Activated CD8-positive, alpha-beta T cell treated with anti-CD3 and anti-CD28 coated beads for 36 hours (primary cell): ENCODE results near the gene COPB2. TPM values are rescaled to one million over a fixed set of nuclear protein-coding genes. Genes with fewer than 3 reads are reported as not detected.

Experiments used
- ATAC-seq: fragments of 200-7000 bp; cut with Tn5 transposase; one replicate; pipeline ENCODE4 v1.10.0; 2021; ENCODE audit warnings: mild to moderate bottlenecking, moderate library complexity
- CTCF ChIA-PET: fragments of 350-600 bp; sonication (Branson Sonifier 250); formaldehyde crosslinking; loops from one replicate; lab custom pipeline; 2021; ENCODE audit warnings: antibody characterized with exemption; lab: Charles Lee
- POLR2A ChIA-PET: fragments of 350-600 bp; sonication (Branson Sonifier 250); formaldehyde crosslinking; loops from one replicate; lab custom pipeline; 2021; ENCODE audit warnings: antibody characterized with exemption; lab: Charles Lee
- DNase-seq: peaks from one replicate; pipeline ENCODE4 v3.0.0-alpha.2; 2020
- H3K27ac Mint-ChIP-seq: one replicate; pipeline ENCODE4 v1.8.0; 2021; ENCODE audit warnings: mild to moderate bottlenecking, mixed read lengths
- H3K27me3 Mint-ChIP-seq: one replicate; pipeline ENCODE4 v1.8.0; 2021; ENCODE audit warnings: mixed read lengths
- H3K36me3 Mint-ChIP-seq: one replicate; pipeline ENCODE4 v1.8.0; 2021; ENCODE audit warnings: low read depth, mixed read lengths
- H3K4me1 Mint-ChIP-seq: one replicate; pipeline ENCODE4 v1.8.0; 2021; ENCODE audit warnings: low read depth, mixed read lengths
- H3K4me3 Mint-ChIP-seq: one replicate; pipeline ENCODE4 v1.8.0; 2021; ENCODE audit warnings: mild to moderate bottlenecking, moderate library complexity, mixed read lengths
- H3K9me3 Mint-ChIP-seq: one replicate; pipeline ENCODE4 v1.8.0; 2021; ENCODE audit warnings: mixed read lengths
- intact Hi-C: fragments of 100-400 bp; cut with micrococcal nuclease; formaldehyde crosslinking; loops from one replicate; pipeline ENCODE4 v1.10.0; 2022
- total RNA-seq, 2 experiments: library from RNA; stranded (reverse); gene quantifications; one replicate each; pipeline ENCODE4 v1.2.3, GENCODE V29; 2021
- TF ChIP-seq, protein P1 (sequence below): fragments of 200-600 bp; IDR thresholded peaks from one replicate; pipeline ENCODE4 v1.8.0; 2022; ENCODE audit warnings: antibody characterized with exemption, mild to moderate bottlenecking

COPB2 gene
- total RNA-seq, 2 experiments from 2014 or later: 81.7 to 83.8 TPM

- no peaks in the 10 kb centered on the region for H3K9me3 Mint-ChIP-seq
- no peak overlapping the region for H3K27ac Mint-ChIP-seq
- POLR2A ChIA-PET: no interaction called here
- no peaks in the 10 kb centered on the region for H3K36me3 Mint-ChIP-seq
- no peaks in the 10 kb centered on the region for H3K27me3 Mint-ChIP-seq
- no peak overlapping the region for H3K4me3 Mint-ChIP-seq
- ATAC-seq (no peak), DNase-seq (no peak)
- H3K4me1 Mint-ChIP-seq: no peaks in the 10 kb centered on the region
- TF ChIP-seq, protein P1, sequence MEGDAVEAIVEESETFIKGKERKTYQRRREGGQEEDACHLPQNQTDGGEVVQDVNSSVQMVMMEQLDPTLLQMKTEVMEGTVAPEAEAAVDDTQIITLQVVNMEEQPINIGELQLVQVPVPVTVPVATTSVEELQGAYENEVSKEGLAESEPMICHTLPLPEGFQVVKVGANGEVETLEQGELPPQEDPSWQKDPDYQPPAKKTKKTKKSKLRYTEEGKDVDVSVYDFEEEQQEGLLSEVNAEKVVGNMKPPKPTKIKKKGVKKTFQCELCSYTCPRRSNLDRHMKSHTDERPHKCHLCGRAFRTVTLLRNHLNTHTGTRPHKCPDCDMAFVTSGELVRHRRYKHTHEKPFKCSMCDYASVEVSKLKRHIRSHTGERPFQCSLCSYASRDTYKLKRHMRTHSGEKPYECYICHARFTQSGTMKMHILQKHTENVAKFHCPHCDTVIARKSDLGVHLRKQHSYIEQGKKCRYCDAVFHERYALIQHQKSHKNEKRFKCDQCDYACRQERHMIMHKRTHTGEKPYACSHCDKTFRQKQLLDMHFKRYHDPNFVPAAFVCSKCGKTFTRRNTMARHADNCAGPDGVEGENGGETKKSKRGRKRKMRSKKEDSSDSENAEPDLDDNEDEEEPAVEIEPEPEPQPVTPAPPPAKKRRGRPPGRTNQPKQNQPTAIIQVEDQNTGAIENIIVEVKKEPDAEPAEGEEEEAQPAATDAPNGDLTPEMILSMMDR: no peak
- intact Hi-C loops: no loop called here
- CTCF ChIA-PET: no interaction called here
Observed at GRCh38 chr3:139322346-139322745, 67.1 kb downstream of the COPB2 start.

DNA sequence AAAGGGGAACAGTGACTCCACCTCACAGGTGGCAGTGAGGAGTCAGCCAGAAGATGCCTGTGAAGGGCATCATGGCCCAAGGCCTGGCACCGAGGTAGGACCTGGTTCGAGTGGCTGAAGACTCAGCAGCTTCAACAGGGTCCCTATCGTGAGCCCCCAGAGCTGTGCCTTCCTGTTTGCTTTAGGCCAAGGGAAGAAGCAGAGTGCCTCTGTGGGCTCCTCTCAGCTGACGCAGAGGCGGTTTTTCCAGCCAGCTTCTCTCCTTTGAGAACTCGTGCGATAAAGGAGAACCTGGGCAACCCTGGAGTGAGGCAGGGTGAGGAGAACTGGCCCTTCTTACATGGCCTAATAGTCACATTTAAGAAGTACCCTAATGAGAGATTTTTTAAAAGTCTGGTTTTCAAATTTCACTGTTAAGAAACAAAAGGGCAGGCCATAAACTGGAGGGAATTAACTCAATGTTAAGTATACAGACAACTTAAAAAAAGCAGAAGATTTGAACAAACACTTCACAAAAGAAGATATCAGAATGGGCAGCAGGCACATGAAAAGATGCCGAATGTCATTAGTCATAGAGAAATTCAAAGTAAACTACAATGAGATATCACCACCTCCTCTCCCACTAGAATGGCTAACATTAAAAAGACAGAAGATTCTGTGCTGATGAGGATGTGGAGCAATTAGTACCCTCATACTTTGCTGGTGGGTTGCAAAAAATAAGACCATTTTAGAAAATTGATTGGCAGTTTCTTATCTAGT, 68.7 kb downstream of the COPB2 start:
- no peaks in the 10 kb centered on the region for H3K9me3 Mint-ChIP-seq
- ATAC-seq (no peak), DNase-seq (no peak)
- CTCF ChIA-PET: interaction anchor here (4.1 kb wide), 1 partner anchor 8 kb away, joined by 21 read pairs; no protein-coding TSS in a partner anchor
- intact Hi-C loops: no loop called here
- TF ChIP-seq, protein P1: no peak
- H3K27ac Mint-ChIP-seq: no peak overlapping the region
- POLR2A ChIA-PET: no interaction called here
- H3K4me1 Mint-ChIP-seq: no peaks in the 10 kb centered on the region
- H3K4me3 Mint-ChIP-seq: no peak overlapping the region
- H3K36me3 Mint-ChIP-seq: no peaks in the 10 kb centered on the region
- peaks cover 5% of the 10 kb centered on the region for H3K27me3 Mint-ChIP-seq

DNA sequence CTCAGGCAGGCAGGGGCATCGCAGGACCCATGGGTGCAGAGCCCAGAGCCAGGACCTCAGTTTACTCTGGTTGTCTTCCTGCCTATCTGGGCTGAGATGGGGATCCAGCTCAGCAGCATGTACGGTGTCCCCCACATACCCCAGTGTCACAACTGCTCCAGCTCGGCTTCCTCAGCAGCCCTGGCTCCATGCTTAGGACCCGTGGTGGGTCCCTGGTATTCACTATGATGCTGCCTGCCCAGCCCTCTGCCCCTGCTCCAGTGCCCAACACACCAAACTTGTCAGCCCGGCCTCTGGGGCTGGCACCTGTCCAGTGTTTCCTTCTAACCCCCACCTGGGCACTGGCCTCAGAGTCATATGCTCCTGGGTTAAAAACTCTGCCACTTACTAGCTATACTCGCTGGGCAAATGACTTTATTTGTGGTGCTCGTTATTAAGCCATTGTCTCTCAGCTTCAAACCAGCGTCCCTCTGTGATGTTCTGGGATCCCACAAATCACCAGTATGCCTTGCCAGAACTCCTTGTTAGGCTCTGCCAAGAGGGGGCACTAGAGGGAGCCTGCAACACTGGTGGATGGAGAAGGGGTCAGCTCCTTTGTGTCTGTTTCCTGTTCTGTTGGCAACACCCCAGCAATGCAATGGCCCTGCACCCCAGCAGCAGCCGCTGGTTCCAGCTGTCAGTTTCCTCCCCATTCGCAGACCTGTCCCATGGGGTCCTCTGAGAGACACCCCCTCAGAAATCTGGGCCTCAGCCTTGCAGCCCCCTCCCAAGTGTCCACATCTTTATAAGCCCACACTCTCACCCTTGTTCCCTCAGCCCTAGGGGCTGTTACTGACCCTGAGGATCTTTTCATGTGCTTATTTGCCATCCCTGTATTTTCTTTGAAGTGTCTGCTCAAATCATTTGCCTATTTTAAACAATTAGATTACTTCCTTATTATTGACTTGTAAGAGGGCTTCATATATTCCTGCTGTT, 69.7 kb downstream of the COPB2 start:
- intact Hi-C loops: no loop called here
- TF ChIP-seq, protein P1: peak; percentile 23
- ATAC-seq (no peak), DNase-seq (no peak)
- Mint-ChIP-seq H3K9me3 (no peaks in the 10 kb centered on the region), H3K4me1 (no peaks in the 10 kb centered on the region), H3K27me3 (peaks cover 10% of the 10 kb centered on the region), H3K36me3 (no peaks in the 10 kb centered on the region), H3K4me3 (no peak overlapping the region), H3K27ac (no peak overlapping the region)
- POLR2A ChIA-PET: no interaction called here
- CTCF ChIA-PET: interaction anchor here (4.1 kb wide), 1 partner anchor 9 kb away, joined by 21 read pairs; no protein-coding TSS in a partner anchor

DNA sequence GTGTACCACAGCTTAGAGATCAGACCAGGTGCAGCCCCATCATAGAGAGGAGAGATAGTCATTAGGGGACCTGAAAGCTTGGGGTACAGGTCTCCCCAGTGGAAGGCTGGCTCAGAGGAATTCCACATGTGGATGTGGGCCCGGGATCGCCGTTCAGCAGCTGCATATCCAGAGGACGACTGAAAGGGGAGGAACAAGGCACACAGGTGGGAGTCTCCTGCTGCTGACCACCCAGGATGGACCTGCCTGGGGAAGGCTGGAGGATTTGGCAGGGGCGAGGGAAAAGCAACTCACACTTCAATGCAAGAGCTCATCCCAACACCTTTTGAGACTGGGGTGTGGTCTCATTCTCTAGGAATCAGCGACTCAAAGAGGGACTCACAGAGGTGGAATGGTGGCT, 70.6 kb downstream of the COPB2 start:
- ChIA-PET CTCF (interaction anchor here (4.1 kb wide), 1 partner anchor 10 kb away, joined by 21 read pairs; no protein-coding TSS in a partner anchor), POLR2A (no interaction called here)
- TF ChIP-seq, protein P1: no peak
- H3K4me1 Mint-ChIP-seq: no peaks in the 10 kb centered on the region
- intact Hi-C loops: no loop called here
- no peak for DNase-seq
- H3K36me3 Mint-ChIP-seq: no peaks in the 10 kb centered on the region
- no peak overlapping the region for H3K27ac Mint-ChIP-seq
- peaks cover 11% of the 10 kb centered on the region for H3K27me3 Mint-ChIP-seq
- no peak overlapping the region for H3K4me3 Mint-ChIP-seq
- H3K9me3 Mint-ChIP-seq: no peaks in the 10 kb centered on the region
- ATAC-seq: no peak
